ENCODE data around the gene VWC2. TPM values are rescaled to one million over a fixed set of nuclear protein-coding genes. Genes with fewer than 3 reads are reported as not detected.

VWC2 gene
- total and polyA plus RNA-seq, 2 of the 4 experiments (the other 2 are of a cell fraction) = not detected

DNA sequence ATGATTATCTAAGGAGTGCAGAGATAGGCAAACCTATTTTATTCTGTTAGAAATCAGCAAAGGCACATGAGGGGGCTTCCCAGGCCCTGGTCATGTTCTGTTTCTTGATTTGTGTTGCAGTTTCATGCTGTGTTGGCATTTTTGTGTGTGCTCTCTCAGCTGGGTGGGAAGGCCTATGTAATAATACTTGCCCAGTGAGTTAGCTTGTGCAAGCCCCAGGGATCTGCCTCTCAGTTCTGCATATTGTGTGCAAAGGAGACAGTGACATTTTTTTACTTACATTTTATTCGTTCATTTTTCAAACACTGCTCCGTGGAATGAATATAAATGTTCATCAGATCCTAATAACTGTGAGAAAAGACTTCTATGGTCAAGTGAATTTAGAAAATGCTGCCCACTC lies 119.0 kb downstream of the VWC2 start:
- no CpG with 5 or more reads among the region's 2 CpGs for WGBS, 2 experiments (ENCODE audit: extremely low coverage in 2 of 2, insufficient read length in 1 of 2)

More for the DNA sequence above, 119.0 kb downstream of the VWC2 start:
- H3K14ac ChIP-seq (replicated peaks; ENCODE audit: low read depth, low read length) = no peak overlapping the region
- peaks cover 5% of the 10 kb centered on the region for H3K9me3 ChIP-seq (ENCODE audit: control insufficient read depth, insufficient read depth, low read length)
- H3K56ac ChIP-seq (ENCODE audit: extremely low read depth, insufficient read depth, low read length) = no peak overlapping the region
- no peak overlapping the region for H2BK5ac ChIP-seq (ENCODE audit: low read depth, low read length, poor library complexity, severe bottlenecking)
- no peak overlapping the region for H2BK120ac ChIP-seq (ENCODE audit: low read depth, low read length)
- in situ Hi-C loops (cut with MboI; ENCODE audit: low sequenced_read_pairs) (no loop called here), intact Hi-C loops (cut with micrococcal nuclease) (no loop called here), dilution Hi-C loops (cut with HindIII; ENCODE audit: low sequenced_read_pairs, unreplicated experiment) (no loop called here)
- H2AK5ac ChIP-seq (ENCODE audit: low read depth, low read length) = no peak overlapping the region
- ATAC-seq (ENCODE audit: low read depth) (no peak), DNase-seq (no peak)
- no peak overlapping the region for H4K5ac ChIP-seq (ENCODE audit: low read depth, low read length)
- no peaks in the 10 kb centered on the region for H4K20me1 ChIP-seq (ENCODE audit: insufficient read depth, low read length)
- H3K9ac ChIP-seq (ENCODE audit: low read depth, low read length) = no peak overlapping the region
- H2AFZ ChIP-seq (replicated peaks; ENCODE audit: low read length, poor library complexity) = no peak overlapping the region
- no peak overlapping the region for H2AK9ac ChIP-seq (replicated peaks; ENCODE audit: low read depth, low read length, poor library complexity)
- no peak overlapping the region for H4K8ac ChIP-seq (ENCODE audit: low read depth in 2 of 2, low read length in 2 of 2)
- no peak overlapping the region for H2BK15ac ChIP-seq (ENCODE audit: low read depth, low read length)
- H3K23ac ChIP-seq (ENCODE audit: low read depth, low read length) = no peak overlapping the region
- H3K27ac ChIP-seq (ENCODE audit: insufficient read depth, low read length) = no peak overlapping the region
- ChIA-PET CTCF (no interaction called here), POLR2A (ENCODE audit: unreplicated experiment) (no interaction called here)
- no peaks in the 10 kb centered on the region for H3K4me1 ChIP-seq (ENCODE audit: control insufficient read depth, insufficient read depth, low read length)
- BruUV-seq (replicated peaks) = no TSS peak
- H3K18ac ChIP-seq (ENCODE audit: low read depth, low read length) = no peak overlapping the region
- TF ChIP-seq CEBPB (IDR thresholded peaks at IDR 0.05; ENCODE audit: low read depth, low read length) (no peak), MXI1 (IDR thresholded peaks at IDR 0.05; ENCODE audit: borderline replicate concordance, low read depth, low read length) (no peak), RCOR1 (IDR thresholded peaks at IDR 0.05; ENCODE audit: insufficient replicate concordance, low read length) (no peak)
- TF ChIP-seq, protein P1, sequence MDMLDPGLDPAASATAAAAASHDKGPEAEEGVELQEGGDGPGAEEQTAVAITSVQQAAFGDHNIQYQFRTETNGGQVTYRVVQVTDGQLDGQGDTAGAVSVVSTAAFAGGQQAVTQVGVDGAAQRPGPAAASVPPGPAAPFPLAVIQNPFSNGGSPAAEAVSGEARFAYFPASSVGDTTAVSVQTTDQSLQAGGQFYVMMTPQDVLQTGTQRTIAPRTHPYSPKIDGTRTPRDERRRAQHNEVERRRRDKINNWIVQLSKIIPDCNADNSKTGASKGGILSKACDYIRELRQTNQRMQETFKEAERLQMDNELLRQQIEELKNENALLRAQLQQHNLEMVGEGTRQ (IDR thresholded peaks at IDR 0.05; ENCODE audit: low read depth, low read length) = no peak
- no peaks in the 10 kb centered on the region for H3K27me3 ChIP-seq (ENCODE audit: control insufficient read depth, insufficient read depth, low read length)
- no peaks in the 10 kb centered on the region for H3K79me1 ChIP-seq (ENCODE audit: low read depth in 1 of 2, low read length in 2 of 2)
- no peaks in the 10 kb centered on the region for H3K36me3 ChIP-seq (ENCODE audit: control insufficient read depth, insufficient read depth, low read length)
- no peak overlapping the region for H2BK20ac ChIP-seq (ENCODE audit: low read depth, low read length)
- H3K4ac ChIP-seq (ENCODE audit: low read depth, low read length) = no peak overlapping the region
- no peak overlapping the region for H4K91ac ChIP-seq (ENCODE audit: insufficient read depth, low read depth, low read length)
- H3K9me1 ChIP-seq (ENCODE audit: insufficient read depth, low read length) = no peaks in the 10 kb centered on the region
- no peak overlapping the region for H3K4me3 ChIP-seq (ENCODE audit: insufficient read depth, low read depth, low read length)
- no peak overlapping the region for H3K4me2 ChIP-seq (ENCODE audit: low read depth, low read length)

All from IMR-90 (cell line).